ENCODE results near the gene DOCK3. TPM values are rescaled to one million over a fixed set of nuclear protein-coding genes. Genes with fewer than 3 reads are reported as not detected.
A peak's percentile ranks its signal among the peaks of the same experiment; 100 is the strongest.

DOCK3 gene
- total RNA-seq, 2 experiments from 2014 or later, result 0.93 to 1.1 TPM

- H3K9me3 ChIP-seq (ENCODE audit: control insufficient read depth in 1 of 2, insufficient read depth in 1 of 2, low read length in 2 of 2), result no peaks in the 10 kb centered on the region
- intact Hi-C loops (cut with DNase I, micrococcal nuclease), result no loop called here
- peaks cover 12% of the 10 kb centered on the region for H3K36me3 Mint-ChIP-seq (ENCODE audit: low read depth)
- CTCF ChIA-PET, result interaction anchor here (4.1 kb wide), 1 partner anchor 36 kb away, joined by 60 read pairs; the partner anchor contains the start of gene MAPKAPK3
- no peaks in the 10 kb centered on the region for H3K27me3 Mint-ChIP-seq
- DNase-seq (no peak), ATAC-seq (ENCODE audit: poor library complexity) (no peak)
- POLR2A ChIA-PET, result interaction anchor here (4.5 kb wide), 1 partner anchor 35 kb away, joined by 43 read pairs; the partner anchor contains the start of gene MAPKAPK3
- peaks cover 6% of the 10 kb centered on the region for H3K4me1 ChIP-seq (ENCODE audit: insufficient read depth, low read length)
- no peak overlapping the region for H3K4me3 Mint-ChIP-seq
- H3K9me3 Mint-ChIP-seq, result no peaks in the 10 kb centered on the region
- no peaks in the 10 kb centered on the region for H3K27me3 ChIP-seq (ENCODE audit: control insufficient read depth in 1 of 2, insufficient read depth in 2 of 2, low read length in 2 of 2)
- H3K4me3 ChIP-seq (ENCODE audit: low read length), result no peak overlapping the region
- H3K27ac ChIP-seq (ENCODE audit: low read depth in 1 of 2, low read length in 2 of 2), result no peak overlapping the region
- TF ChIP-seq CTCF (IDR thresholded peaks at IDR 0.05), result no peak
- peaks cover 28% of the 10 kb centered on the region for H3K36me3 ChIP-seq (ENCODE audit: insufficient read depth, low read length)
- peak overlapping the region; percentile 36 for H3K27ac Mint-ChIP-seq
- peaks cover 7% of the 10 kb centered on the region for H3K4me1 Mint-ChIP-seq (ENCODE audit: low read depth)
These were observed 23.3 kb upstream of the DOCK3 start for GRCh38 chr3:50651445-50651844.

- Mint-ChIP-seq H3K9me3 (no peaks in the 10 kb centered on the region), H3K27me3 (no peaks in the 10 kb centered on the region), H3K4me1 (ENCODE audit: low read depth) (peaks cover 7% of the 10 kb centered on the region), H3K27ac (no peak overlapping the region), H3K36me3 (ENCODE audit: low read depth) (peaks cover 8% of the 10 kb centered on the region), H3K4me3 (no peak overlapping the region)
- Histone ChIP-seq H3K4me3 (ENCODE audit: low read length) (no peak overlapping the region), H3K4me1 (ENCODE audit: insufficient read depth, low read length) (peaks cover 6% of the 10 kb centered on the region), H3K36me3 (ENCODE audit: insufficient read depth, low read length) (peaks cover 22% of the 10 kb centered on the region), H3K9me3 (ENCODE audit: control insufficient read depth in 1 of 2, insufficient read depth in 1 of 2, low read length in 2 of 2) (no peaks in the 10 kb centered on the region), H3K27me3 (ENCODE audit: control insufficient read depth in 1 of 2, insufficient read depth in 2 of 2, low read length in 2 of 2) (no peaks in the 10 kb centered on the region), H3K27ac (ENCODE audit: low read depth in 1 of 2, low read length in 2 of 2) (no peak overlapping the region)
- DNase-seq (no peak), ATAC-seq (ENCODE audit: poor library complexity) (no peak)
- no peak for TF ChIP-seq CTCF (IDR thresholded peaks at IDR 0.05)
- intact Hi-C loops (cut with DNase I, micrococcal nuclease), result loop anchor here (1.0 kb wide), 2 partner anchors 36 to 80 kb away; no protein-coding TSS in a partner anchor
- CTCF ChIA-PET, result interaction anchor here (0.6 to 4.1 kb wide), 7 partner anchors 24 to 83 kb away, joined by 3 to 60 read pairs (median 4); partner anchors contain the start of genes CISH and MAPKAPK3
- POLR2A ChIA-PET, result interaction anchor here (1.1 to 4.5 kb wide), 3 partner anchors 32 to 83 kb away, joined by 3 to 43 read pairs (median 12); partner anchors contain the start of genes HEMK1 and MAPKAPK3
These were observed 22.7 kb upstream of the DOCK3 start for GRCh38 chr3:50651920-50652529.

DNA sequence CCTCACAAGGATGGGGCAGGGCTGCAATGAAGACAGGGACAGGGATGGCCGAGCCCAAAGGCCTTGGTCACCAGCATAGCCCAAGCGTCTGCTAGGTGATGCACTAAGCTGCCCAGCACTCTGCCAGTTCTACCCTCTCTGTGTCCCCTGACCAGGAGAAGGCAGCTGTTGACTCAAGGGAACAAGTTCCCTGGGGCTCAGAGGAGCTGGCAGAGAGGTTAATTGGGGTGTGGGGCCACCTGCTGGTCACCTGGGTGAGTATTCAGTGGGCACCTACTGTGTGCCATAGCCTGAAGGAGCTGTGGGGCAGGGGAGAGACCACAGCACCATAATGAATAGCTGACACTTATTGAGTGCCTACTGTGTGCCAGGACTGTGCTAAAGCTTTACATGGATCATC is 22.0 kb upstream of the DOCK3 start:
- ATAC-seq (ENCODE audit: poor library complexity) (peak; percentile 64), DNase-seq (peak; percentile 20 to 74 (median 50))
- H3K27me3 Mint-ChIP-seq, result no peaks in the 10 kb centered on the region
- no peak overlapping the region for H3K4me3 Mint-ChIP-seq
- CTCF ChIA-PET, result interaction anchor here (0.6 to 4.1 kb wide), 8 partner anchors 25 to 84 kb away, joined by 3 to 60 read pairs (median 4); partner anchors contain the start of genes CISH and MAPKAPK3
- Histone ChIP-seq H3K4me1 (ENCODE audit: insufficient read depth, low read length) (peaks cover 6% of the 10 kb centered on the region), H3K4me3 (ENCODE audit: low read length) (no peak overlapping the region), H3K36me3 (ENCODE audit: insufficient read depth, low read length) (peaks cover 15% of the 10 kb centered on the region), H3K27ac (ENCODE audit: low read depth in 1 of 2, low read length in 2 of 2) (no peak overlapping the region), H3K9me3 (ENCODE audit: control insufficient read depth in 1 of 2, insufficient read depth in 1 of 2, low read length in 2 of 2) (no peaks in the 10 kb centered on the region), H3K27me3 (ENCODE audit: control insufficient read depth in 1 of 2, insufficient read depth in 2 of 2, low read length in 2 of 2) (no peaks in the 10 kb centered on the region)
- H3K36me3 Mint-ChIP-seq (ENCODE audit: low read depth), result peaks cover under 1% of the 10 kb centered on the region
- POLR2A ChIA-PET, result interaction anchor here (0.8 to 4.5 kb wide), 4 partner anchors 30 to 83 kb away, joined by 3 to 43 read pairs (median 8); partner anchors contain the start of genes HEMK1 and MAPKAPK3
- H3K9me3 Mint-ChIP-seq, result no peaks in the 10 kb centered on the region
- H3K4me1 Mint-ChIP-seq (ENCODE audit: low read depth), result peaks cover 7% of the 10 kb centered on the region
- peak overlapping the region; percentile 2 for H3K27ac Mint-ChIP-seq
- intact Hi-C loops (cut with DNase I, micrococcal nuclease), result loop anchor here (1.0 kb wide), 2 partner anchors 36 to 80 kb away; no protein-coding TSS in a partner anchor
- peak; percentile 69 for TF ChIP-seq CTCF (IDR thresholded peaks at IDR 0.05)
